ENCODE data around the gene DHRS4L2.
"Not testable (repeated sequence)": the region's sequence is repeated elsewhere in the genome, so short reads cannot be mapped to it uniquely, and the experiment has no call there.

DHRS4L2 gene

DNA sequence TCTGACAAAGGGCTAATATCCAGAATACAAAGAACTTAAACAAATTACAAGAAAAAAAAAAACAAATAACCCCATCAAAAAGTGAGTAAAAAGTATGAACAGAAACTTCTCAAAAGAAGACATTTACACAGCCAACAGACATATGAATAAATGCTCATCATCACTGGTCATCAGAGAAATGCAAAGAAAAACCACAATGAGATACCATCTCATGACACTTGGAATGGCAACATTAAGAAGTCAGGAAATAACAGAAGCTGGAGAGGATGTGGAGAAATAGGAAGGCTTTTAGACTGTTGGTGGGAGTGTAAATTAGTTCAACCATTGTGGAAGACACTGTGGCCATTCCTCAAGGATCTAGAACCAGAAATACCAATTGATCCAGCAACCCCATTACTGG is 30.2 kb downstream of the DHRS4L2 start:
- not testable (repeated sequence) for DNase-seq (ENCODE audit: low read depth in 2 of 2)

DNA sequence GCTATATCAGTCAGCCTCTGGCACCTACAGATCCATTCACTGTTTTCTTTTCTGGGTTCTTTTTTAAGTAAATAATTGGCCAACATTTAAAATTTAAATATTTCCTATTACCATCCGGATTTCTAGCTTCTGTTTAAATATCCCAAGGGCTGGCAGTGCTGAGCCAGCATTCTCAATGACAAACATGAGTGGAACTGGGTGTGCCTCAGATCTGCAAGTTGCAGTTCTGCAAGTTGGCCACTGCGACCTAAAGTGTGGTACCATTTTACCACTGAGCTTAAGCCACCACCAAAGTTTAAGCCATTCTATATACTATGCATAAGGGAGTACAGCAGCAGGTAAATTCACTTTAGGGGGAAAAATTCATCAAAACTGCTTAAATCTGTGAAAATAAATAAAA is 31.2 kb downstream of the DHRS4L2 start:
- not testable (repeated sequence) for DNase-seq (ENCODE audit: low read depth in 2 of 2)

DNA sequence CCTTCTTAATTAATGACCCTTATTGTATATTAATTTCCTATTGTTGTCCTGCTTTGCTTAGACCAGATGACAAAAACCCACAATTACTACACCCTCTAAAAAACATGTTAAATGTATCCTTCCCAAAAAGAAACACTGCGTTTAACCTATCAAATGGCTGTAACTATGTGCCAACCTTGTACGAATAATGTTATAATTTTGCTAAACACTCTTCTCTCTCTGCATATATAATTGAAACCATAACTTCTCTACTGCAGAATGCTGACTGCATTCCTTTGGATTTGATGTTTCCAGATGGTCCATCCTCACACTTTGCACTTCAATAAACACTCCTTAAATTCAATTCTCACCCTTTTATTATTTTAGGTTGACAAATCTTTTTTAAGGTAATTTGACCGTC is 31.8 kb downstream of the DHRS4L2 start:
- DNase-seq (ENCODE audit: low read depth in 2 of 2), result not testable (repeated sequence)

DNA sequence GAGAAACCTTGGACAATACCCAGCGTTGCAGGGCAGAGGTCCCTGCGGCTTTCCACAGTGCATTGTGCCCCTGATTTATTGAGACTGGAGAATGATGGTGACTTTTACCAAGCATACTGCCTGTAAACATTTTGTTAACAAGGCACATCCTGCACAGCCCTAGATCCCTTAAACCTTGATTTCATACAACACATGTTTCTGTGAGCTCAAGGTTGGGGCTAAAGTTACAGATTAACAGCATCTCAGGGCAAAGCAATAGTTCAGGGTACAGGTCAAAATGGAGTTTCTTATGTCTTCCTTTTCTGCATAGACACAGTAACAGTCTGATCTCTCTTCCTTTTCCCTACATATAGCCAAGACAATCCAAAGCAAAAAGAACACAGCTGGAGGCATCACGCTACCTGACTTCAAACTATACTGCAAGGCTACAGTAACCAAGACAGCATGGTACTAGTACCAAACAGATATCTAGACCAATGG is 36.2 kb downstream of the DHRS4L2 start:
- DNase-seq (ENCODE audit: low read depth in 2 of 2), result not testable (repeated sequence)

DNA sequence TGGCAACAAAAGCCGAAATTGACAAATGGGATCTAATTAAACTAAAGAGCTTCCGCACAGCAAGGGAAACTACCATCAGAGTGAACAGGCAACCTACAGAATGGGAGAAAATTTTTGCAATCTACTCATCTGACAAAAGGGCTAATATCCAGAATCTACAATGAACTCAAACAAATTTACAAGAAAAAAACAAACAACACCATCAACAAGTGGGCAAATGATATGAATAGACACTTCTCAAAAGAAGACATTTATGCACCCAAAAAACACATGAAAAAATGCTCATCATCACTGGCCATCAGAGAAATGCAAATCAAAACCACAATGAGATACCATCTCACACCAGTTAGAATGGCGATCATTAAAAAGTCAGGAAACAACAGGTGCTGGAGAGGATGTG is 41.0 kb downstream of the DHRS4L2 start:
- DNase-seq (ENCODE audit: low read depth in 2 of 2), result not testable (repeated sequence)

DNA sequence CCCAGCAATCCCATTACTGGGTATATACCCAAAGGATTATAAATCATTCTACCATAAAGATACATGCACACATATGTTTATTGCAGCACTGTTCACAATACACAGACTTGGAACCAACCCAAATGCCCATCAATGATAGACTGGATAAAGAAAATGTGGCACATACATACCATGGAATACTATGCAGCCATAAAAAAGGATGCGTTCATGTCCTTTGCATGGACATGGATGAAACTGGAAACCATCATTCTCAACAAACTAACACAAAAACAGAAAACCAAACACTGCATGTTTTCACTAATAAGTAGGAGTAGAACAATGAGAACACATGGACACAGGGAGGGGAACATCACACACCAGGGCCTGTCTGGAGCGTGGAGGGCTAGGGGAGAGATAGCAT is 42.6 kb downstream of the DHRS4L2 start:
- DNase-seq (ENCODE audit: low read depth in 2 of 2), result not testable (repeated sequence)

DNA sequence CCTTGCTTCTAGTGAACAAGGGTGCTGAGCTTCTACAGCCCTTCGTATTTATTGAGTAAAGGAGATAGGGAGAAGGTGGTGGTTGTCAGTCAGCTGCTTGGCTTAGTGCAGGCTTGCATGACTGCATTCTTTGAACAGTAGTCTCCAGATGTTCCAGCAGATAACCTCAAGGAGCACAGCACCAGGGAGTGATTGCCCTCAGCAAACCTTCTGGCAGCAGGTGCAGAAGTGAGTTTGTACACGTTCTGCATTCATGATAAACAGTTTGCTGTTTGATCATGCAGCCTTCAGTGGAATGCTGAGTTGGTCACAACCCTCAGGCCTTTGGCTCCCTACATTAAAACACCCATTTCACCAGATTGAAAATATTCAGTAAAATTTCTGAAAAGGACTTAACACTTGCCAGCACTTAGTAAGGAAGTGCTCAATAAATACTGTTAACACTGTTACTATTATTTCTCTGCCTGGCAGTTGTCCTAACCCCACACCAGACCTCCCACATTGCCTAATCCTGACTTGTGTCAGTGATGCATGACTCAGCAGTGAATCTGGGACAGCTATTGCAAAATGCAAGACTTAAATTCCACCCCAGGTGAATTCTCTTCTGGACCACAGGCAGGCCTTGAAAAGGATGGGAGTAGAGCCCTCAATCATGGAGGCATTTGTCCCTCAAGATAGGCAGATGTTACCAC is 44.1 kb downstream of the DHRS4L2 start:
- no peak for DNase-seq (ENCODE audit: low read depth in 2 of 2)

DNA sequence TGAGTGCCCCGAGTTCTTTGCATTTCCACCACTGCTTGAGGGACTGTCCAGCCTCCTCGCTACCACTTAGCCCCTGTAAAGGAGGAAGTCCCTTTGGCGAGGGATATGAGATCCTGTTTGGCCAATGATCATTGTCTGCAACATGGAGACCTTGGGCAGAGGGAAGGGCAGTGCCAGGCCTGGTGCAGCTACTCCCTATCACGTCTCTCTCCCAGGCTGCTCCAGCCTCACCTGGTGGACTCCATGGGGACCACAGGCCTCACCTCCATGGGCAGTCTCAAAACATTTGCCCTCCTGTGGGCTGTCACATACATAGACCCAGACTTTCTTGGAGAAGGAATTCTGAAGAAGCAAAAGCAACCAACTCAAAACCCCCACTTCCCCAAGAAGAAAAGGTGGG is 47.0 kb downstream of the DHRS4L2 start:
- DNase-seq (ENCODE audit: low read depth in 2 of 2), result not testable (repeated sequence)

DNA sequence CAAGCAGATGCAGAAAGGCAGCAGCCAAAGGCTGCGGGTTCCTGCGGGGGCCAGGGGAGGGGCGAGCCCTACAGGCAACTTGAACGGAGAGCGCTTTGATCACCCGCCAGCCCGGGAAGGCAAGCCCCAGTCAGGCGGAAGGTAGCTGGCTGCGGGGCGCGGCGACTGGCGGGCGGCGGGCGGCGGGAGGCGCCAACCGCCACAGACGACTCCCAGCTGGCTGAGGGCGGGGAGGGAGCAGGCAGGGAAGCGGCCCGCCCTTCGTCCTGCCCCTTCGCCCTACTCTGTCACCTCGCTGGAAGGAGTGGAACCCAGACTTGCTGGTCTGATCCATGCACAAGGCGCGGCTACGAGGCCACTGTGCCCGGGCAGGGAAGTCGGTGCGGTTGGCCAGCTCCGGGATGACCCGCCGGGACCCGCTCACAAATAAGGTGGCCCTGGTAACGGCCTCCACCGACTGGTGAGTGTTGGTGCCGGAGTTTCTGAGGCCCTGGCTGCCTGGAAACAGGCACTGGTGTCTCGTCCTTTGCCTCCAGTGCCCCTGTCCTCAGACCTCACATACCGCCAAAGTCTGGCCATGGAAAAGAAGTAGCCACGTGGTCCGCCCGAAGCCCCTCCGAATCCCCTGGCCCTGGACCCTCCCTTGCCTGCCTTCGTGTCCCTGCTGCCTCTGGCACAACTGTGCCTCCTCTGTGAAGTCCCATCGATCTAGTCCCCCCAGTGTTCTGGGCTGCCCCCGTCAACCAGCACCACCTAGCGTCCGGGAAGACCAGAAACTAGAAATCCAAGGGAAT is 47.6 kb downstream of the DHRS4L2 start:
- DNase-seq (ENCODE audit: low read depth in 2 of 2), result peak; percentile 55 to 56

DNA sequence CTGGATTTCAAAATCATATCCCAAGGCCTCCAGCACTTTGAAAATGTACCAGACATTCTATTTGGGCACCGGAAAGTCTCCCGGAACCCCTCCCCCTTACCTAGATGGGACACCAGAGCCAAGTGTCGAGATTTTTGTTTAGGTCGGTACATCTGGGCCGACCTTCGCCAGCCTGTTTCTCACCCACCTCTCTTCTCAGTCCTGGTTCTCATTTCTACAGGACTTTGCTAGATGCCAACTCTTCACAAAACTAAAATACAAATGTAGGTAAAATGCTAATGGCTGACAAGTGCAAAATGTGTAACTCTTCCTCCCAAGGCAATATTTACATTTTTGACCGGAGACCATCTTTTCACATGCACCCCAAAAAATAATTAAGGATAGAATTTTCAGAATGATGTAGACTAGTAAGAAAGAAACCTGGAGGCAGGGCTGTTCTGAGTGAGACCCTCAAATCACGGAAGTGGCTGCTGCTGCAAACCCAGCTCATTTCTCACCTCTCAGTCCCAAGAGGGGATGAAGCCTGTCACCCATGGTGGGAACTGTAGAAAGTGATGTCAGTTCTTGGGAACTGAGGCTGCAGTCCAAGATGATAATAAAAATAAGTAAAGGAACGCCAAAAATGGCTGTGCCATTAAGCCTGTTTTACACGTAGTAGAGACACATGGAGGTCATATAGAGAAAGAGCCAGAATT is 48.4 kb downstream of the DHRS4L2 start:
- DNase-seq (ENCODE audit: low read depth in 2 of 2), result not testable (repeated sequence)

DNA sequence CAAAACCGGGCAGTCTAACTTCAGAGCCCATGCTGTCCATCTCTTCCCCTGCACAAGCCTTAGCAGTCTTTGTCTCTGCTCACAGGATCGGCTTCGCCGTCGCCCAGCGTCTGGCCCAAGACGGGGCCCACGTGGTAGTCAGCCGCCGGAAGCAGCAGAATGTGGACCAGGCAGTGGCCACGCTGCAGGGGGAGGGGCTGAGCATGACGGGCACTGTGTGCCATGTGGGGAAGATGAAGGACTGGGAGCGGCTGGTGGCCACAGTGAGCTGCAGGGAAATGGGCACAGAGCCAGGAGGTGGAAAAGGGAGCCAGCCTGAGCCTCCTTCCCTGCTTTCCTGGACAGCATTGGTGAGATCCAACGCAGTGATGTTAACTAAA is 48.9 kb downstream of the DHRS4L2 start:
- no peak for DNase-seq (ENCODE audit: low read depth in 2 of 2)

DNA sequence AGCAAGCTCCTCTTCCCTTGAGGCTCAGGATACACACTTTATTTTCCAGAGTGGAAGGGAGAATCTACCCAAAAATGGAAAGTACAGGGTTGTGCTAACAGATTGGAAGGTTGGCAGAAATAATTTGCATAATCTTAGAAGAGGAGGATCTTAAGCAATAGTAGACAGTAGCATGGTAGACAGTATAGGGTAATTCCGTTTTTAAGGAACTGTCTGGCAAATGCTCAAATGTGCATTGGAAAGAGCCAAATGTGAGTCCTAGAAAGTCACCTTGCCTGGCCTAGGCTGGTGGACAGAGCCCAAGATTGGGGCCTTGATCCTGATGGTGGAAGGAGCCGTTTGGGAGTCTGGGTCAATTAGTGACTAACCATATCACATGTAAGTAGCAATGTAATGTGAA is 50.0 kb downstream of the DHRS4L2 start:
- DNase-seq (ENCODE audit: low read depth in 2 of 2), result no peak

DNA sequence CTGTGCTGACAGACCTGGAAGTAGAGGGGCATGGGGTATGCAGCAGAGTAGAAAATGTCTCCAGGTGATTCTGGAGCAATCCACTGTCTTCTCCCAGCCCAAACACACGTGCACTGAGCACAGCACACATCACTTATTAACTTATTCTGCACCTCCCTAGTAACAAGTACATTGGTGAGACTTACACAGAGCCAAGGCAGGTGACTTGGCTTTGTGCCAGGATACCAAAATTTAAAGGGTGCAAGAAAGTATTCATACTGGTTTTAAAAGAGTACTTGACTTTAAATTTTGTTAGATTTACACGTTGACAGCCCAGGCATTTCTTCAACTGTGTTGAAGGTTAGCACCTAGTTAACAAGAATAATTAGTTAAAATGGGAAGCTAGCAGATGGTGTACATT is 52.0 kb downstream of the DHRS4L2 start:
- no peak for DNase-seq (ENCODE audit: low read depth in 2 of 2)

DNA sequence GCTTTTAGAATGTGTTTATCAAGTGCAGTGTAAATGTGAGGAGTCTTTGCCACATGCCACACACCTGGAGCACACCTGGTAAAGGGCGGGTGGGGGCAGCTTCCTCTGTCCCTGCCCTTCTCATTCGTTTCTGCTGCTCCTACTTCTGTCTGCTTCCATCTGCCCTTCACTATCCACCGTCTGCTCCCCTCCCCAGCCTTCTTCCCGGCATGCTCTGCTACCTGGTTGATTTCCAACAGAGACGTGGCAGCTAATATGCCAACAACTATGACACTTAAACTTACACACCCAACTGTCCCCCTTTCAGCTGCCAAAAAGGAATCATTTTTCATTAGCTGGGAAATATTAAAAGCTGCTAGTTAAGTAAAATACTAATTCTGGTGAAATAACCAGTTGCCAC is 54.0 kb downstream of the DHRS4L2 start:
- no peak for DNase-seq (ENCODE audit: low read depth in 2 of 2)

DNA sequence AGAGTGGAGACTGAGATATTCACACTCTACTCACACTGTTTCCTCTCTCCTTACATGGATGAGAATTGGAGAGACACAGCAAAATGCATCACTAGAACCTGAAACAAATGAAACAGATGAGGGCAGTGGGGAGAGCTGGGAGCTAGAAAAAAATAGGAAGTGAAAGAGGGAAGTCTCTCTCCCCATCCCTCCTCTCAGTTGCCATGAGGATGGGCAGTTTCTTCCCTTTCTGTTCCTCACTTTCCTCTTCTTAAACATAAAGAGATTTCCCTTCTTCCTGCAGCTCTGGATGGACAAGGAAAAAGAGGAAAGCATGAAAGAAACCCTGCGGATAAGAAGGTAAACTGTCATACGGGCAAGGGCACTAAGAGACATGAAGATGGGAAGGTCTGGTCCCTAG is 60.3 kb downstream of the DHRS4L2 start:
- DNase-seq (ENCODE audit: low read depth in 2 of 2), result not testable (repeated sequence)

DNA sequence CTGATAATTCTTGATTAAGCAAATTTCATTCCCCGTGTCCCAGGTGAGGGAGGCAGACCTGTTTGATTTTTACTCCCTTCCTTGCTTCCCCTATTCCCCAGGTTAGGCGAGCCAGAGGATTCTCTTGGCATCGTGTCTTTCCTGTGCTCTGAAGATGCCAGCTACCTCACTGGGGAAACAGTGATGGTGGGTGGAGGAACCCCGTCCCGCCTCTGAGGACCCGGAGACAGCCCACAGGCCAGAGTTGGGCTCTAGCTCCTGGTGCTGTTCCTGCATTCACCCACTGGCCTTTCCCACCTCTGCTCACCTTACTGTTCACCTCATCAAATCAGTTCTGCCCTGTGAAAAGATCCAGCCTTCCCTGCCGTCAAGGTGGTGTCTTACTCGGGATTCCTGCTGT is 62.0 kb downstream of the DHRS4L2 start:
- not testable (repeated sequence) for DNase-seq (ENCODE audit: low read depth in 2 of 2)

DNA sequence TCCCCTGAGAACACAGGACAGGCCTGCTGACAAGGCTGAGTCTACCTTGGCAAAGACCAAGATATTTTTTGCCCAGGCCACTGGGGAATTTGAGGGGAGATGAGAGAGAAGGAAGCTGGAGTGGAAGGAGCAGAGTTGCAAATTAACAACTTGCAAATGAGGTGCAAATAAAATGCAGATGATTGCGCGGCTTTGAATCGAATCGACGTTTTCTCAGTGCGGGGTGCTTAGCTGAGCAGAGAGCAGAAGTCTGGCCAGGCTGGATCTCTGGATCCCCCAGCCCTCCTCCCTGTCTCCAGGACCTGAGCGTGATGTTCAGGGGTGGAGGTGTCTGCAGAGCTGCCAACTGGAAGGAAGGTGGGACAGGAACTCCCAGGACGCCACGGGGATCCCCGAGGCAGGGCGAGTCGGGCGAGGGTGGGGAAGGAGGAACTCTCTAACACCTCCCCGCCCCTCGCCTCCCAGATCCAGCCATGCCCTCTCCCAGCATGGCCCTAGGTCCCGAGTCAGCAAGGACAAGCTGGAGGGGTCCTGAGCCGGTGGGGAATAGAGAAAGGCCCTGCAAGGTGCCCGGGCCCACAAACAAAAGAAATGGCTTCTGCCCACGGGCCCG is 62.6 kb downstream of the DHRS4L2 start:
- no peak for DNase-seq (ENCODE audit: low read depth in 2 of 2)

DNA sequence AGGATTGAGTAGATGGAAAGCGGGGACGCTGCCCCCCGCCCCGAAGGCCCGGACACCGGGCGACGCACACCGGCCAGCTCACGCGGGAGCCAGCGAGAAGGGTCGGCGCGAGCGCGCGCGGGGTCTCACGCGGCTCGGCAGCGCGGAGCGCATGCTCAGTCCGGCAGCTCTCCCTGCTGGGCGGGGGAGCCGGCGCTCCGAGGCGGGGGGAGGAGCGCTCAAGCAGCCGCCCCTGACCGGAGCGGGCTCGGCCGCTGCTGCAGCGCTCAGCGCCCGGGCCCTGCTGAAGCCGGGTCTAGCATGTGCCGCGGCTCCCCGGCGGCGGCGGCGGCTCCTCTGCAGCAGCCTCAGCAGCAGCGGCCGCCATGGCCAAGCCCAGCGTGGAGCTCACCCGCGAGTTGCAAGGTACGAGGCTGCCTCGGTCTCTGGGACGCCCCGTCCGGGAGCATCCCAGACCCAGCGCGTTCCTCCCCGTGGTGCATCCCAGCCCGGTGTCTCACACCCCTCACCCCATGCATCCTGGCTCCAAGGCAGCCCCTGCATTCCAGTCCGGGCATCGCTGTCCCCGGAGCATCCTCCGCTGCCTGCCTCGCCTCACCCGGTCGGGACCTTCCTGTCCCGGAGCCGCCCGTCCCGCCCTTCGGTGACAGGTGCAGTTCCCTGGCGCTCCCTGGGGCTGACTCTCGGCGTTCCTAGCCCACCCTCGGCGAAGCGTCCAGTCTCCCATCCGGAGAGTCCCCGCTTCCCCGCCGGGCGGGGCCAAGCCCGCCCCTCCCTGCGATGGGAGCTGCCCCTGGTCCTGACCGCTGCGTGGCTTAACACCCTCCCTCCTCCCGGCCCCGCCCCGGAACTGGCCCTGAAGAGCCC is 63.3 kb downstream of the DHRS4L2 start, which contains the start of gene CARMIL3:
TSS of gene CARMIL3 (plus strand) at position 221 of the 867 bp plus-strand sequence. CDS start at position 366, 145 bp downstream.
- DNase-seq (ENCODE audit: low read depth in 2 of 2), result peak in 1 of 2 donors; percentile 60

DNA sequence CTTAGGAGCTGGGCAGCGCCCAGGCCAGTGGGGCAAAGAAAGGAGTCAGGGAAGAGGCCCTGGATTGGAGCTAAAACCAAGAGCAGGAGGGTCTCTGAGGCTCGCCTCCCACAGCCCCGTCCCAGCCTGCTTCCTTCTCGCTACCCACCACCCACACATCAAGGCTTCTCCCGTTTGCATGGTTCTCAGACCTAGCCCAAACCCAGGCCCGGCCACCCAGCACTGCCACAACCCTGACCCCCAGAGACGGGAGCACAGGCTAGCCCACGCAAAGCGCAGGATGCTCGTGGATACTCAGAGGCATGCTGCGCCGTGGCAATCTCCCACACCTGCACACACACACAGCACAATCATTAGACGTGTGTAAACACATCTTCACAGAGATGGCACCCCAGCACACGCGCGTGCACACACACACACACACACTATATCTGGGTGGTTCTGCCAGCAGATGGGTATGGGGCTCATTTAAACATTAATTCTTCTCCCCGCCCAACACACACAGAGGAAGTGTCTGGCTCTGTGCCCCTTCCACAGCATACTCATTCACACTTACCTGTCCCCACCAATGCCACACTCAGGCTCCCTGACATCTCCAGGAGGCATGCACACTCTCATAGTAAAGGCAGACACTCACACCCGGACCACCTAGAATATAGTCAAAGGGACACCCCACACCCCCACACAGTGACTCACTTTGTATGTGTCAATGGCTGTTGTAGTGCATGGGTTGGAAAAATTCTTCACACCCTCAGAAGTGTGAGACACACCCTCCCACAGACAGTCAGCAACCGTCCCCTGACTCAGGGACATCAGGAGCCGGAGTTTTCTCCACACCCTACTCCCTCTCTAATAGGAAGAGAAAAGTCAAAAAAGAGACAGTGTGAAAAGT is 64.2 kb downstream of the DHRS4L2 start:
- peak; percentile 68 to 70 for DNase-seq (ENCODE audit: low read depth in 2 of 2)

Measured in stimulated activated CD8-positive, alpha-beta memory T cell treated with anti-CD3 and anti-CD28 coated beads, Interleukin-7, amount 100 ng/mL, for 4 hours (primary cell).